HG02763 (cell line): ENCODE results near the gene AURKB.

Experiments used
- ATAC-seq: cut with Tn5 transposase; IDR thresholded peaks from one replicate; pipeline ENCODE4 v1.9.1; 2021; ENCODE audit warnings: mild to moderate bottlenecking, moderate library complexity; ENCODE audit not compliant: unreplicated experiment

Gene AURKB

DNA sequence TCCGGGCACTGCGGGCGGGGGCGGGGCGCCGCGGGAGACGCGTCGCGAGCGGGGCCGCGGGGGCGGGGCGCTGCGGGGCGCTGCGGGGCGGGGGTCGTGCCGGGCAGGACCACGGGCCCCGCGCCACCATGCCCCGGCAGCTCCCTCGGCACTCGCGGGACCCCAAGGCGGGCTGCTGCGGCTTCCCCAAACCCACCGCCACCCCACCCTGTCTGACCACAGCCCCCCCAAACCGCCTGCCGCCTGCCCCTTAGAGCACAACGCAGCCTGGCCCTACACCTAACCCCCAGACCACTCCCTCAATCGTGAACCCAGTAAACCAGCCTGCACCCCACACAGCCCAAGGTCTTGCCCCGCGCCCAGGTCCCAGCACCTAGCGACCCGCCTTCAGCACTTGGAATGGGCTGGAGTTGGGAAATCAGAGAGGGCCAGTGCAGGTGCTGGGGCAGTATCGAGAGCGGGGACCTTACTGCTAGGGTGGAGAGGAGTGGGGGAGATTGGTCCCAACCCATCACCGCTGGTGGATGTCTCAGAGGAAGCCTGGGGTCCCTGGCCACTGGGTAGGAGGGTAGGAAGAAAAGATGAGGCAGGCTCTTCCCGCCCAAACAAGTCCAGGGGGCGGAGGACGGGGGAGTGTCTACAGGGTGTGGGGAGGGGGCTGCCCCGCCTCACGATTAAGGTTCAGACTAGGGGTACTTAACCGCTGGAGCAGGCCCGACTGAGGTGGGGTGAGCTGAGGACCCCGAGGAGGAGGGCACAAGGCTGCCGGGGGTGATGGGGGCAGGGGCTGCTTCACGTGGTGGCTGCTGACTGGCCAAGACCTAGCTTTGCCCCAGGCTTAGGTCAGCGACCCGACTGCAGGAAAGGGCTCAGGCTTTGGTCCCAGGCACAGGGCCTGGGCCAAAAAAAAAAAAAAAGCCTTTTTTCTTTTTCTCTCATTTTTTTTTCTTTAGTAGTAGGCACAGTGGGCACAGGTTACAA lies 47.1 kb downstream of the AURKB start:
- ATAC-seq = no peak

DNA sequence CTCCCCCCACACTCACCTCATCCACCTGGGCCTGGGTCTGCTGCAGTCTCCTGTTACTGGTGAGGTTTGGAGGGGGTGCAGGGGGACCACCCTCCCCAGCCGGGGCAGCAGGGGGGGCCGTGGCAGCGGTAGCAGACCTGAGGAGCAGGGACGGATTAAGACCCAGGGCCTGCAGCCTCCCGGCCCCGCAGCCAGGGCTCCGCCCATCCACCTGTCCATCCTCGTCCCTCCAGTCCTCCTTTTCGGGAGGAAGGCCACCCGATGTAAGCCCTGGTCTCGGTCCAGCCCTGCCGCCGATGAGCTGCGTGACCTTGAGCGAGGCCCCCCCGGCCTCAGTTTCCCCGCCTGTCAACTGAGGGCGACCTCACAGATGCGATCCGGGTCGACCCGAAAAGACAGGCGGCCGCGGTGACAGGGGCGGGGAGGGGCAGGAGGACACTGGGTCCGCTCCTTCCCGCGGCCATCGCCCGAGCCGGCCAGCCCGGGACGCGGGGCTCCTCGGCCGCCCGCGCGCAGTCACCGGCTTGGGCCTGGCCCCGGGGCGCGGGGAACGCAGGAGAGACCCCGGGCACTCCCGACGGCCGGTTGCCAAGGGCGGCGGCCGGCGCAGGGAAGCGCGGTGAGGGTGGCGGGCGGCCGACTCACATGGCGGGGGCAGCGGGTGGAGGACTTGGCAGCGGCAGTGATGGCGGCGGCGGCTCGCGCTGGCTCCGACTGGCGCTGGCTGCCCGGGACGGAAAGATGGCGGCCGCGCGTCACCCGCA lies 48.0 kb downstream of the AURKB start, which contains the start of gene VAMP2:
Gene VAMP2 (minus strand): TSS at position 716 of the 764 bp plus-strand sequence. CDS start 69 bp downstream, at position 647.
- ATAC-seq = peak; percentile 44

DNA sequence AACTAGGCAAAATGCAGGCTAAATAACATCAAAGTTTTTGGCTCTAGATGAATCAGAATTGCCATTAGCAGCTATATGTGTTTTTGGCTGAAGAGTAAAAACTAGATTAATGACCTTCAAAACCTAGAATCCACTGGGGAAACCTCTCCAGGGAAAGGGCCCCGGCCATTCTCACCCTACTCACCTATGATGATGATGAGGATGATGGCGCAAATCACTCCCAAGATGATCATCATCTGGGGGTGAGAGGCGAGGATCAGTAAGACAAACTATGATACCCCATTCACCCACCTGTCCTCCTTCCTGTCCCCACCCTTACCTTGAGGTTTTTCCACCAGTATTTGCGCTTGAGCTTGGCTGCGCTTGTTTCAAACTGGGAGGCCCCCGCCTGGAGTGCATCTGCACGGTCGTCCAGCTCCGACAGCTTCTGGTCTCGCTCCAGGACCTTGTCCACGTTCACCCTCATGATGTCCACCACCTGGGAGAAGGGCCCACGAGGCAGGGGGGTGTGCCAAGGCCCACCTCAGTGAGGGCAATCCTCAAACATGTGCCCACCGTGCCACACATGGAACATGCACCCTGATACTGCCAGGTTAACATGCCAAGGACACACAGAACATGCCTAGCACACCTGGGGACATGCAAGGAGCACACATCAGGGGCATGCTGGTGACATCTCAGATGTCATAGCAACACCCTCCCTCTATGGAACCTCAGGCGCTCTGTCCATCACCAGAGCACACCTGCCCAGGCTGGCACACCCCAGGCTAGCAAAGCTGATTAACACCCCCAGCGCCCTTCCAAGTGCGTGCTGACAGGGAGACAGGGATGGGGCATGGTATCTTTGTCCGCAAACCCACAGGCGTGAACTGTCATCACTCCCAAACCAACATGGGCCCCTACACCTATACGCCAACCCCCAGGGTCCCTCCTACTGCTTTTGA lies 48.8 kb downstream of the AURKB start:
- ATAC-seq = no peak

DNA sequence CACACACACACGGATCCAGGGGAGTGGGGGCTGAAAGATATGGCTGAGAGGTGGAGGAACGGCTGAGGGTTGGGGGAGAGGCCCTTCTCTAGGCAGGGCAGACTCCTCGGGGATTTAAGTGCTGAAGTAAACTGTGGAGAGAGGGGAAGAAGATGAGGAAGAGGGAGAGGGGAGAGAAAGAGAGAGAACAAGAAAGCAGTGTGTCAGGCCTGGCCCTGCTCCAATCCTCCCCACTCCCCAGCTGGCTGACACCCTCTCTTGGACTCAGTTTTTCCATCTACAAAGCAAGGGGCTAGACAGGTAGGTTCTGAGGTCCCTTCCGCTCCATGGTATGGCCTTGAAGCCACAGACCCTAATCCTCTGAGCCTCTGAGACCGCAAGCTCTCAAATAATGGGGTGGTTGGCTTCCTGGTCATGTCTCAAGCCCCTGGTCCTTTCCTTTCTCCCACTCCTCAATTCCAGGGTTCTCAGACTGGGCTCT lies 49.6 kb downstream of the AURKB start:
- no peak for ATAC-seq

DNA sequence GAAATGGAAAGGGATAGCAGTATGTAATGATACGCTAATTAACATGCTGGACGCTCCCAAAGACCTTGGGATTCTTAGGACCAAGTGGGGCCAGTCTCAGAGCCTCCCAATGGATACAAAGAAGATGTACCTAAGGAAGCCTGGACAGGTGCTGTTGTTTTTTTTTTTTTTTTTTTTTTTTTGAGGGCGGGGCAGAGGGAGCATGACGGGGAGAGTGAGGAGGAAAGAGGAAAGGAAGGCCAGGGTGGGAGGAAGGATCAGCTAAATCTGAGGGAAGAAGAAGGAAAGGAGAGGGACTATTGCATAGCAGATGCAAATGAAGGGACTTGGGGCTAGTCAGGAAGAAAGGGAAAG lies 50.2 kb downstream of the AURKB start:
- ATAC-seq = no peak

DNA sequence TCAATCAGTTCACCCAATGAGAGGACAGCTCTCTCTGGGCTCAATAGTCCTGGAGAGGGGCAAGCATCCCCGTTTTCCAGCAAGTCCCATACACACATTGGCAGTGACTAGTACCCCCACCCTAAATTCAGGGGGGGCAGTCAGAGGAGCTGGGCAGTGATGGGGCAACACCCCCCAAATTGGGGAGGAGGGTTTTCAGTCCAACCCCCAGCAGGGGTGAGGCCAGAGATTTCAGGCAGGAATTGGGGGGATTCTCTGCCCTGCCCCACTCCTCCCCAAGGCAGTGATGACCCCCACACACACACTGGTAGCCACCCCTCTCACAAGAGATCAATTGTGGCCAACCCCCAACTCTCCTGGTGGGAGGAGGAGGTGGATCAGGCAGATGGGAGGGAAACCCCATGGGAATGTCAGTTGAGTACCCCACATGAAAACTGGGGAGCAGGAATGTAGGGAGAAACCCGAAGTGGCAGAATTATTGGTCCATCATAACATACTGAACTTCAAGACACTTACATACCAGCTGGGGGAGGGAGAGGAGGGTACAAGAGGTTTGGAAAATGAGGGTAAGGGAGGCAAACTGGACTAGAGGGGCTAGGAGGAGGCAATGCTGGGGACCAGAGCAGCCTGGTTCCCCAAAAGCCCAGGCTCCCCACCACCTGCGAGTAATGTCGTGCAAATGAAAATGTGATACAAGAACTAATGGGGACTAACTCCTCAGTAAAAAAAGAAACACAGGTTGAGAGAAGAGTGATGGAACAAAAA lies 50.7 kb downstream of the AURKB start:
- ATAC-seq = no peak

DNA sequence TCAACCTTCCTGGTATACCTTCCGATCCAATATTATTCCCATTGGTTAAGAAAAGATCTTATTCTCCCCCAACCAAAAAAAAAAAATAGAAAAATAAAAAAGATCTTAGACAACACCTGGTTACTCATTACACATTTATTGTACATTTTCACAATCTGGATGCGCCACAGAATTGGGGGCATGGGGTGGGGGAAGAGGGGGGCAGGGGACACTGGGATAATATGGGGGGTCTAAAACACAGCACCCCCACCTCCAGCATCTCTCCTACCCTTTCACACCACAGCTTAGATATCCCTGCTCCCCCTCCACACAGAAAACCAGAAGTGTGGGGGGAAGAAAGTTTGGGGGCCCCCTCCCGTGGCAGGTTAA lies 51.4 kb downstream of the AURKB start:
- no peak for ATAC-seq

DNA sequence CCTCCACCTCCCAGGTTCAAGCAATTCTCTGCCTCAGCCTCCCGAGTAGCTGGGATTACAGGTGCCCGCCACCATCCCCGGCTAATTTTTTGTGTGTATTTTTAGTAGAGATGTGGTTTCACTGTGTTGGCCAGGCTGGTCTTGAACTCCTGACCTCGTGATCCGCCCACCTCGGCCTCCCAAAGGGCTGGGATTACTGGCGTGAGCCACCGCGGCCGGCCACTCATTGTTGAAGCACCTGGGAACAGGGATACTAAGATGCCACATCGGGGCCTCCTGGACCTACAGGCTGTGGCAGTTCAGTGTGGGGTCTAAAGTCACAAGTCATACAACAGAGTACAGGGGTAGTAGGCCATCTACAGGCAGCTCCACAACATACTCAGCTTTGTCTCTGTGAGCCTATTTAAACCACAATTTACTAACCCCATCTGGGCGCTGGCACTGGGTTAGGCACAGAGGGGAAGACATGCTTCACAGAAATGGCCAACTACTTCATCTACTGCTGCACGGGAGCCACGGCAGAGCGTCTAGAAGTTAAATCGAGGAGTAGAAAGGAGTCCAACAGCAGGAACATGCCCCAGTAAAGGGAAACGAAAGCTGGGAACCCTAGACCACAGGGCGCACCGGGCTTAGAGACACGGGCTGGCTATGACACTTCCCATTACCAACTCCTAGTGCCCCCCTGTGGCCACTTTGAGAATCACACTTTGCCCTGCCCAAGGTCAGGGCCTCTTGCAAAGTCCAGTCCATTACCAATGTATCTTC lies 51.9 kb downstream of the AURKB start:
- ATAC-seq = no peak

DNA sequence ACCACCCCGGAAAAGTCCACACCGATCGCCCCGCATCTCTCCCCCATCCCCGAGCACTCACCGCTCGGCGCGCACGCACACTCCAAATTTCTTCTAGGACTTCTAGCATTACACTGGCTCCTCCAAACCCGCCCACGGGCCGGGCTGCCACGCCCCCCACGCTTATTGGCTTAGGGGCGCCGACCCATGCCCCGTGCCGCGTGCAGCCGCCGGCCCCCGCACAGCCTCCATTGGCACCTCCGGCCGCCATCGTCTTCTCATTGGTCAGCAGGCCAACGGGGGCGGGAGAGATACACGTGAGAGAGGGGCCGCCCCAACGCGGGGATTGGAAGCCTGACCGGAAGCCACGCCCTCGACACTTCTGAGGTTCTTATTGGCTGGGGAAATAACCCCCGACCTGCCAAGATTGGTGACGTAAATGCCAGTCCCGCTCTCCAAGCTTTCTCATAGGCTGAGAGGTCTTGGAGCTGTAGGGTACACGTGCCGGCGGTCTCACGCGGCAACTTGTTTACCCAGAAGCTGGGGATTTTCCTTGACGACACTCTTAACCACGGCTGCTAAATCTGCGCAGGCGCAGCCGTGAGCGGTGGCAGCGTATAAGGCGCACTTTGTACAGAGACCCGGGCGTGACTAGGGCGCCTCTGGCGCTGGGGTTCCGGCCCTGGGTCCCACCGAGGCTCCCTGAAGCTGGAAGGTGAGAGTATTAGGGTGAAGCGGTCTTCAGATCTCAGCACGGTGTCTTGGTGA lies 54.0 kb downstream of the AURKB start:
- ATAC-seq = peak; percentile 81

DNA sequence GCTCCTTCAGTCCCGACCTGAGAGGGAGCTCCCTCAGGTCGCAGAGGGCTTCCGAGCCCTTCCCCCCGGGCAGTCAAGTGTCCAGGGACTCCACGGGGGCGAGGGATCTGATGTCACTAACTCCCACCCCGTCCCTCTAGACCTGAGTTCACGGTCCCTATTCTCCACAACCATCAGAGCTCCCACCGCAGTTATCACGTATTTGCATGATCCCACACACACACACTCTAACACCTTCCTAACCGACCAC lies 54.5 kb downstream of the AURKB start:
- no peak for ATAC-seq

DNA sequence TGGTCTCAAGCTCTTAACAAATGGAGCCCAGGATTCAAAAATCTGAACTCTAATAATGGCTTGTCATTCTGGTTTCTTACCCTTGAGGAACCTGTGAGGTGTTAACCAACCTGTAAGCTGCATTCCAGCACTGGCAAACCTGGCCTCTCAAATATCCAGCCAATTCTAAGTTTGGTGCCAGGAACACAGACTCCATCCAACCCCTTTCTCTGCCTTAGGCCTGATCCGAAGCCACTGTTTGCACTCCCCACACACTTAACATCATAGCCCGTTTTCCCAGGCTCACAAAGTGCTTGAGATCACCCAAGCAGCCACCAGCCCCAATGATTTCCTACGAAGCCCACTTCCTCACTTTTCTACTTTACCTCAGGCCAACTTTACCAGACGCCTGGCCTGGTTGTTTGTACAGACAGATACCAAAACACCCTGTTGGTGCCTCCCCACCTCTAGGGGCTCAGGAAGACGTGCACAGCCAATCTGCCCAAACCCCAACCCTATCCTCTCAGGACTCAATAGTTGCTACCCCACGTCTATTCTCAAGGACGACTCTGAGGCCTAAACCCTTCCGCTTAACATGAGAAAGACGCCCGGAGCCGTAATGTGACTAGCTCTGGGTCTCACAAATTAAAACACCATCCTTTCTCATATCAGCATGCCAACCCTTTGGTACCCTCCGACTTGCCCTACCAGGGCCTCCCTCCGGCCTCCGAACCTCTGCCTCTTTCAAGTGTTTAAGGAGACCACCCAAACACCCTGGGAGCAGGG lies 55.0 kb downstream of the AURKB start:
- no peak for ATAC-seq
